HL-60/S4 (cell line): Measurements from ENCODE around the gene PSMB7.
"Not testable (repeated sequence)": the region's sequence is repeated elsewhere in the genome, so short reads cannot be mapped to it uniquely, and the experiment has no call there.

Experiments used
- in situ Hi-C: fragments of 300-500 bp; cut with MboI; formaldehyde crosslinking; loops from 2 replicates; pipeline ENCODE4 v1.14.3; 2022; ENCODE audit warnings: low sequenced_read_pairs

Gene PSMB7

DNA sequence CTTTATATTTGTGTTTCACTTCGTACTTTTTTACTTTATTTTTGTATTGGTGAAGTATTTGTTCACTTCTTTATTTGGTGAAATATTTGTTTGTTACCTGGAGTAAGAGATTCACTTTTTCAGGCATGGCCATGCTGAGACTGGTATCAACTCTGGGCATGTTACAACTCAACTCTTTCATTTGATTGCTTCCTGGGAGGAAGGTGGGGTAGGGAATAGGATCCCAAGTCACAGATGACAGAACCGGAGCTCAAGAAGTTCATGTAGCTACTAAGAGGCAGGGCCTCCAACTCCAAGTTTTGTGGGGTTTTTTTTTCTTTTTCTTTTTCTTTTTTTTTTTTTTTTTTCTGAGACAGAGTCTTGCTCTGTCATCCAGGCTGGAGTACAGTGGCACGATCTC, 28.9 kb upstream of the PSMB7 start:
- in situ Hi-C loops: no loop called here

DNA sequence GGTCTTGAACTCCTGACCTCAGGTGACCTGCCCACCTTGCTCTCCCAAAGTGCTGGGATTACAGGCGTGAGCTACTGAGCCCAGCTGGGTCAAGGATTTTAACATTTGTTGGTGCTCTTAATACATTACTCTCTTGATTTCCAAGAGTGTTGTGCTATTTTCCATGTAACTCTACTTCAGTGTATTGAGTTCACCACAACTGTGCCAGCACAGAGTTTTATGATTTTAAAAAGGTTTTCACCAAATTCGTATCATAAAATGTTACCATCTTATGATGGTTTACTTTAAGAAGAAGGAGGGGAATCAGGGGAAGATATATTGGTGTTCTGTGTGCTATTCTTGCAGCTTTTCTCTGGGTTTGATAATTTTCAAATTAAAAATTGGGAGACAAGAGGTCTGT, 28.4 kb upstream of the PSMB7 start:
- in situ Hi-C loops: no loop called here

DNA sequence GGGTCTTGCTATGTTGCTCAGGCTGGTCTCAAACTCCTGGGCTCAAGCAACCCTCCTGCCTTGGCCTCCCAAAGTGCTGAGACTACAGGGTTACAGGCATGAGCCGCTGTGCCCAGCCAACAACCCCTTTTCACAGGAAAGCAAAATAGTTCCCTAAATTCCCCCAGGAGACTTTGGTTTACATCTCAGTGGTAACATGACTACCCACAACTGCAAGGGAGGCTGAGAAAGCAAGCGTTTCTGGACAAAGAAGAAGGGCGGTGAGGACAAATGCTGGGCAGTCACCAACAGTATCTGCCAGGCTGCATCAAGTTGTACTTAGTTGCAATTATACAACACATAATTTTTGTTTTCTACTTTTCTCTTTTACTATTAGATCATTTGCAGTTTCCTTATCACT, 27.6 kb upstream of the PSMB7 start:
- in situ Hi-C loops: no loop called here

DNA sequence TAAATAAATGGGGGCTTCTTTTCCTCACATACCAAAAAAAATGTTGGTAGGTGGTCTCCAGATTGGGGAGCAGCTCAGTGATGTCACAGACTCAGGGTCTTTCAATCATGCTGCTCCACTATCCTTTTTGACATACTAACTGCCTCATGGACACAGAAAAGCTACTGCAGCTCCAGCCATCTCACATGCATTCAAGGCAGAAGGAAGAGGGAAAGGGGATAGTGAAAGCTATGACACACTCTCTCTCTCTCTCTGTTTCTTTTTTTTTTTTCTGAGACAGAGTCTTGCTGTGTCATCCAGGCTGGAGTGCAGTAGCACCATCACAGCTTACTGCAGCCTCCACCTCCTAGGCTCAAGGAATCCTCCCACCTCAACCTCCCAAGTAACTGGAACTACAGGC, 27.1 kb upstream of the PSMB7 start:
- in situ Hi-C loops: no loop called here

DNA sequence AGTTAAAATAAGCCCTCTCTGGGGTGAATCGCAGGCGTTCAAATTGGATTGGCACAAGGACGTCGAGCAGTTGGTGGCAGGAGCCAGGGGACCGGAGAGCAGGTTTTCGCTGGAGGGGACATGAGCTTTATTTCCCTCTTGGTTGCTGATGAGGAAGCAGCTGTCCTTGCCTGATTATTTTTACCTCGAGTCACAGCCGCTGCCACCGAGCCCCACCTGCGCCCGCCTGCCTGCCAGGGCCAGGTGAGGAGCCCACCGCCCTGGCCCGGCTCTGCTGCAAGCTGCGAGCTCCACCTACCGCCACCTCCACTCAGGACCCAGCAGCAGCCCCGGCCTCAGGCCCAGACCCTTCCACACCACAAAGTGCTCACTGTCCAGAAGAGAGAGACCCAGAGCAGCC, 26.0 kb upstream of the PSMB7 start:
- in situ Hi-C loops: no loop called here

DNA sequence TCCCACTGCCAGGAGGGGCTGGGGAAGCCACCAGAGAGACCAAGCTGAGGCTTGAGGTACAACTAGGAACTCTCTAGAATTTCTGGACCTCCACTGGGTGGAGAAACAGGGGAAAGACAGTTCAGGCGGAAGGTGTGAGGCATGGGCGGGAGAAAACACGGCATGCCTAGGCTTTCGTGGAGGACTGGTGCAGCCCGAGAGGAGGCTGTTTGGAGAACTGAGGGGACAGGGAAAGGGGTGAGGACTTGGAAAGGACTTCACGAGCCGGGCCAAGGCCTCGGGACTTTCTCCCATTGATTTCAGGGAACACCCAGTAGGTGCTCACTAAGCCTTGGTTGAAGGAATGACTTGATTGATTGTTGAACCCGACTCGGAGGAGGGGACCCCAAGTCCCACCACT, 25.5 kb upstream of the PSMB7 start:
- in situ Hi-C loops: no loop called here

DNA sequence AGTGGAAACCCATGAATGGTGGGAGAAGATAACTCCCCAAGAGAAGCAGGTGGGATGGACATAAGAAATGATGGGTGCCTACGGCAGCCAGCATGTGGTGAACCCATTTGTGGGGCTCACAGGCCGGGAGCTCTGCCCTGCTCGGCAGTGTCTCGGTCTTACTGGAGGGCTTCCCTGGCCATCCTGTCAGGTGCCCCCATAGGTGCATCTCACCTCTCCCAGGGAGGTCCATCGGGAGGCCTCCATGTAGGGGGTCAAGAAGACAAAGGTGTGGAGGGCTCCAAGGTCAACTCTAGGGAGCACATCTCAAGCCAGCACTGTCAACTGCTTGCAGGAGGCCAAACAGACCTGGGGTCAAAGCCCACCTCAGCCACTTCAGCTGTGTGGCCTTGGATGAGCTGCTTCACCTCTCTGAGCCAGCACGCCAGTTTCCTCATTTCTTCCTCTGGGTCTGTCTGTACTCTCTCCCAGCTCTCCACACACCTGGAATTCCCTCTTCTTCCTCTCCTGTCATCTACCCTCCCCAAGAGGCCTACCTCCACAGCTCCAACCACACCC, 24.5 kb upstream of the PSMB7 start:
- in situ Hi-C loops: no loop called here

DNA sequence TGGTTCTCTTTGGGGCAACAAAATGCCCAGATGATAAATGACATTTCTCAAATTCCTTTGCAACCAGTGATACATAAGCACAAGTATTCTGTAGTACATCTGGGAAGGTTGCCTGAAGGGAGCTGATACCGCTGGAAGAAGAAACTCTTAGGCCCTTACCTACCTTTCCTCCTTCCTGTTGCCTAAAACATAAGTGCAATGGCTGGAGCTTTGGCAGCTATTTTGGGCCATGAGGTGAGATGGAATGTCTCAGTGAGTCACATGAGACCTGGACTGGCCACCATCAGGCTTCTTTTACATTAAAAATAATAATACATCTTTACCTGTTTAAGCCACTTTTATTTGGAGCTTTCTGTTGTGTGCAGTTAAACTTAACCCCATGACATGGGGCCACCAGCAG, 23.8 kb upstream of the PSMB7 start:
- in situ Hi-C loops: no loop called here

DNA sequence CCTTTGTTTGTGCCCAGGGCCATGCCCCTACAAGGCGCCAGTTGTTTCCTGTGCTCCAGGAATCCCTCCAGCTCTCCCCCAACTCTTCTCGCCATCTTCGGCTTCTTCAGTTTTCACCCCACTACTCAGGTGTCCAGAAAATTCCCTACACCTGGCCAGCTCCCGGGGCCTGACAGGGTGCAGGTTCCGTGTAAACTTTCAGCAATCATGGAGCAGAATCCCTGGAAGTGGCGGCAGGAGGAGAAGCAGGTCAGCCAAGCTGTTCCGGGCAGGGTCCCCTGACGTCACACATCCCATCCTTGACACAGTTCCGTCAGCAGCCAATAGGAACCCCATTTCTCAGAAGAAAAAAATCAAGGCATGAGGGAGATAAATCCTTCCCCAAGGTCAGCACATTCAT, 22.8 kb upstream of the PSMB7 start:
- in situ Hi-C loops: no loop called here

DNA sequence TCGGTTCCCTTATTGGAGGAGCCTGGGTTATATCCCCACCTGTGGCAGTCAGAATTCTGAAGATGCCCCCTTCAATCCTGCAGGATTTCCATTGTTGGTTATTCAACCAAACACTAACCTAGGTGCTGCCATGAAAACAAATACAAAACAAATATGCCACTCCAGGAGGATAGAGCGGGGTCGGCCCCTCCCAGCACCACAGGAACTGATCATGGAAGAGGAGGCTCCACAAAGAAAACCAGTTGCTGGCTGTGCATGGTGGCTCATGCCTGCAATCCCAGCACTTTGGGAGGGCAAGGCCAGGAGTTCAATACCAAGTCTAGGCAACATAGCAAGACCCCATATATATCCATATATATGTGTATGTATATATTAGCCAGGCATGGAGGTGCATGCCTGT, 21.8 kb upstream of the PSMB7 start:
- in situ Hi-C loops: no loop called here

DNA sequence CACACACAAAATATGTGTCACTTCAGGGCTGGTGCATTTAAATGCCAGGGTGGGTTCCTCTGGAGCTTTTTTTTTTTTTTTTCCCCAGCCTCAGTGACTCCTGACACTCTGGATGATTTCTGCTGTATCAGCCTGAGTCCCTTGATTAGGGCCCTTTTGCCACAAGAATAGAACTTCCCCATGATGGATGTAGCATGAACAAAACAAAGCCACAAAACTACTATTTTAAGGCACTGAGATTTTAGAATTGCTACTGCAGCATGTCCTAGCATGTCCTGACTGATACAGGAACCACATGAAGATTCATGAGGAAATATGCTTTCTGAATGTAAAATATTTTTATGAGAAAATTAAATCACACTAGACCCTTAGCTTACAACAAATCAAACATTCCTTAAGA, 21.1 kb upstream of the PSMB7 start:
- in situ Hi-C loops: no loop called here

DNA sequence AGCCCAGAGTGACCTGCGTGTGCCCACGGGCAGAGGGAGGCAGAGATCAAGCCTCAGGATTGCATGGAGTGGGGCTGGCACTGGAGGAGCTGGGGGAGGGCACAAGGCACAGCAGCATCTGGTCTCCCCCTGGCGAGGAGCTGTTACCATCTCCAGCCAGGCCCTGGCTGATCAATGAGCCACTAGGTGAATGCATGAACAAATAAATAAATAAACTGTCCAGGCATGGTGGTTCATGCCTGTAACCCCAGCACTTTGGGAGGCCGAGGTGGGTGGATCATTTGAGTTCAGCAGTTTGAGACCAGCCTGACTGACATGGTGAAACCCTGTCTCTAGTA, 14.3 kb upstream of the PSMB7 start:
- in situ Hi-C loops: no loop called here

DNA sequence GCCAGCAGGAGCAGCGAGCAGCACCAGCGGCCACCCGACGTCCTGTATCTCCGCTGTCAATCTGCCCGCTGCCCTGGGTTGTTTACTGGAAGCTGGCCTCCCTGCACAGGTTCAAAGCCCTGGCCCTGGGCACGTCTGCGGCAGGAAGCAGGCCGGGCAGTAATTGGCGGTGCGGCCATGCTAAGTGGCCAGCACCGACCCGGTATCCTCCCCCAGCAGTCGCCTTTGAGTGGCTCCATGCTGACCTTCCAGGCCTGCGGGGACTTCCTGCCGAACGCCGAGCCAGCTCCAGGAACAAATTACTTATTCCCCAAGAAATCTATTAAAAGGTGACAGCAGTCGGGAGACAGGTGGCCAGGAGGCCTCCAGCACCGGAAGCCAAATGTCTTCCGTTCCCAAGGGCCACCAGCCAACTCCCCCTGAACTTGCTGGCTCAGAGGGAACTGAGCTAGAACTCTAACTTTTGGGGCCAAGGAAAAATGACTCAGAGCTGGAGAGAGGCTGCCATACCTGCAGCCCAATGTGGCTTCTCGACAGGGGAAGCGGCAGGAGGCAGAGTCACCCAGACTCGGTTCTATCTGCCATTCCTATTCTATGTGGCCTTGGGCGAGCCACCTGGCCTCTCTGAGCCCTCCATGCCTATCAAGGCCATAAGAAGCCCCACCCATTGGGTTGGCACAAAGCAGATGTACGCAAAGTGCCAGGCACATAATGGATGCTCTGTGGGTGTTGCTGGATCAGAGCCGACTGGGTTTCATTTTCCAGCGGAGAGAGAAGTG, 13.7 kb upstream of the PSMB7 start:
- in situ Hi-C loops: no loop called here

DNA sequence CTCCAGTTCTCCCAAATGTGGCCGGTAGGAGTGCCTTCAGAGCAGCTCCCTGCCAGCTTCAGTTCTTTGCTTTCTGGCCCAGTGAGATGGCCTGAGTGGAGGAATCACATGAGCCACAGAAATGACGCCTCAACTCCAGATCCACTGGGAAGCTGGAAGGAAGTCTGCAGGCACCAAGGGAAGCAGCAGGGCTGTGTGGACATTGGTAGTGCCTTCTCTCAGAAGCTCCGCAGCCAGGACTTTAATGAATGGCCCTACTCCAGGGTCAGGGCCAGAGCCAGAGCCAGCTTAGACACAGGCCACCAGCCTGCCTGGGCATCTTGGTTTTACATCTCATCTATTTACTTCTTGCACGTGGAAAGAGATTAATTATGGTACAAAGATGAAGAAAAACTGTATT, 12.0 kb upstream of the PSMB7 start:
- in situ Hi-C loops: no loop called here

DNA sequence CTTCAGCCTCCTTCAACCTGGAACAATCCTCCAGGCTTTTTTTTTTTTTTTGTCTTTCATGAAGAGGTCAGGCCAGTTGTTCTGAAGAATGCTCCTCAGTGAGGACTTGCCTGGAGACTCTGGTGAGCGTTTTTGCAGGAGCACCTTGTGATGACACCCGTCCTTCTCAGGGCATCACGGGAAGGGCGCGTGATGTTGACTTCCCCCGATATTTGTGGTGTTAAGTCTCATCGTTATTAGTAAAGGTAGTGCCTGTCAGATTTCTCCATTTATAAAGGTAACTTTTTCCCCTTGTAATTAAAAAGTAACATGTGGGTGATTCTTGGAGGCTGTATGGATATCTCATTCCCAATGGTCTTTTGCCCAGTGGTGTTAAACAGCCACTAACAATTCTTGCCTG, 11.1 kb upstream of the PSMB7 start:
- in situ Hi-C loops: no loop called here

DNA sequence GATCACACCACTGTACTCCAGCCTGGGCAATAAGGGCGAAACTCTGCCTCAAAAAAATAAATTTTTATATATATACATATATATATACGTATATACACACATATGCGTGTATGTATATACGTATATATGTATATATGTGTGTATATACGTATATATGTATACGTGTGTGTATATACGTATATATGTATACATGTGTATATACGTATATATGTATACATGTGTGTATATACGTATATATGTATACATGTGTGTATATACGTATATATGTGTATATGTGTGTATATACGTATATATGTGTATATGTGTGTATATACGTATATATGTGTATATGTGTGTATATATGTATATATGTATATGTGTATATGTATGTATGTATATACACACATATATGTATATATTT, 10.5 kb upstream of the PSMB7 start:
- in situ Hi-C loops: not testable (repeated sequence)

DNA sequence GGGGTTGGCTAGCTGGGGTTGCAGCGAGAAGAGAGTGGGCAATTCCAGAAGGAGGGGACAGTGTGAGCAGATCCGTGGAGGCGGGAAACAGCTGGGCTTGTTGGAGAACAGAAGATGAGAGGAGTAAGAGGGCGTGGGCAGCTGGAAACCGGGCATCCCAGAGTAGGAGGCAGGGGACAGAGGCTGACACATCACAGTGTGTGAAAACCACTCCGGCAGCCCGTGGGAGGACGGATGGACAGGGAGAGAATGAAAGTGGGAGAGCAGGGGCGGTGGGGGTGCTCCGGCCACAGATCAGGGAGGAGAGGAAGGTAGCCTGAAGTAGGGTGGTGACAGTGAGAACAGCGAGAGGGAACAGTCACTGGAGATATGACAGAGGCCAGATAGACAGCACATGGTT, 8.3 kb upstream of the PSMB7 start:
- in situ Hi-C loops: no loop called here

DNA sequence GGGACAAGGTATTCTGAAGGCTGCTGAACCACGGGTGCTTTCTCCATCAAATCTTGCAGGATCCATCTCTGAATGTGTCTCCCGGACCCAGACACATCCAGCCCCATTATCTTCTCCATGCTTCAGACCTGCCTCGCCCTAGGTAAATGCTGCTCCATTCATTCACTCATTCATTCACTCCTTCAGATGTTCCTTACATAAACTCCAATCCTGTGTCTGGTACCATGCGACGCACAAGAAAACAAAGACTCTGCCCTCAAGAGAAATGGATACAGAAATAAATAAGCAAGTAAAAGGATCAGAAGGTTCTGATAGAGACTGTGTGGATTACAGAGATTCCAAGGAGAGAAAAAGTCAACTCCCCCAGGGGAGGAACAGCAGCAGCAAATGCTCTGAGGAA, 7.9 kb upstream of the PSMB7 start:
- in situ Hi-C loops: no loop called here

DNA sequence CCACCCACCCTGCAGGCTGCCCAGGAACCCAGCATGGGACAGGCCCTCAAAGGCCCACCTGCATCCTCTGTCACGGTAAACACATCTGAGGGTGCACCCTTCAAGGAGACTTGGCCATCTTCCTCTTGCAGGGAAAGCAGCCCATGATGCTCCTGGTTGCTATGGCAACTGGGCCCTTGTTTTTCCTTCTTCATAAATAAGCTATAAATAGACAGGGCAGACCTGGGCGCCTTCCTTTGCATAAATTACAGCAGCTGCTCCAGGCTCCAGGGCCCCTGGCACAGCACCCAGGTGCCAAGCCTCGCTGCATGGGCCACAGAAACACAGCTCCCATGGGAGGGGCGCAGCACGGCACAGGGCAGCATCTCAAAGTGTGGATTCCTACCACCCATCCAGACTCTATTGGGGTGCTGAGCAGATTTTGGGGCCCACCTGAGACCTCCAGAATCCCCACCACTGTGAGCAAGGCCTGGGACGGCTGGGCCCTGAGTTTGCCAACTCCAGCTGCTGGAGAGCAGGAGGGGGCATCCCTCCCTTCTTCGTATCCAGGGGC, 5.8 kb upstream of the PSMB7 start:
- in situ Hi-C loops: no loop called here

DNA sequence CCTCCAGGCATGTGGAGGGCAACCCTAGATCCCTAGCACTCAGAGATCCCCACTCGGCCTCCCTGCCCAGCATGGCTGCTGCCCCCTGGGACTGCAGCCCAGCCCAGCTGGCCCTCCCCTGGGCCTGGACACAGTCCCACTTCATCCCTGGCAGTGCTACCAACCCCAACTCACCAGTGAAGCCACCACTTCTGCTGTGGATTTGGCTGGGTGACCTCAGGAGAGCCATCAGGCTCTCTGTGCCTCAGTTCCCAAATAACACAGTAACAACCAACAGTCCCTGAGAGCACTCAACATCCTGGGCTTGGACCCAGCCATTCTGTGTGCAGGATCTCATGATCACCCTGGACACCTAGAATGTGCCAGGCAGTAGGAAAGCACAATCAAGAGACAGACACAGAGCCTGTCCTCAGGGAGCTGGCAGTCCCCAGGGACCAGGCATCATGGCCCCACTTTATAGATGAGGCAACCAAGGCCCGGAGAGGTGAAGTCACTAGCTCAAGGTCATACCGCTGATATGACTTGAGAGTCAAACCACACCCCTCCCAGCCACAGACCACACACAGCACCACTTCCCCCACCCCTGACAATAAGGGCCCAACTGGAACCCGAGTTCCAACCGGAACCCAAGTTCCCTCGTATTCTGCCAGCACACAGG, 4.7 kb upstream of the PSMB7 start:
- in situ Hi-C loops: no loop called here

DNA sequence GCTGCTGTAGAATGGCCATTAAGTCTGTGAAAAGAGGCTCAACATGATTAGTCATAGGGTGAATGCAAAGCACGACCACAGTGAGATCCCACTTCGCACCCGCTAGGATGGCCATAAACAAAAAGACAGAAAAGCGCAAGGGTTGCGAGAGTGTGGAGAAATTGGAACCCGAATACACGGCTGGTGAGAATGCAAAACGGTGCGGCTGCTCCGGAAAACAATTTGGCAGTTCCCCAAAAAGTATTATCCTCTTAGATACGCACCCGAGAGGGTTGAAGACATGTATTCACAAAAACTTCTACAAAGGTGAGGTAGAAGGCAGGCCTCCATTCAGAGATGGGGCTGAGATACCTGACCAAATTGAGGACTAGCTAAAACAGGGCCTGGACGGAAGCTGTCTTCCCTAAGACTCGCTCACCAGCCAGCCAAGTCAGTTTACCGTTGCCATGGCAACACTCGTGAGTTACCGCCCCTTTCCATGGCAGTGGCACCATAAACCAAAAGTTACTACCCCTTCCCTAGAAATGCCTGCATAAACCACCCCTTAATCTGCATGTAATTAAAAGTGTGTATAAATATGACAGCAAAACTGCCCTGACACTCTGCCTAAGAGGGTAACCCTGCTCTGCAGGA, 726 bp upstream of the PSMB7 start:
- in situ Hi-C loops: no loop called here

DNA sequence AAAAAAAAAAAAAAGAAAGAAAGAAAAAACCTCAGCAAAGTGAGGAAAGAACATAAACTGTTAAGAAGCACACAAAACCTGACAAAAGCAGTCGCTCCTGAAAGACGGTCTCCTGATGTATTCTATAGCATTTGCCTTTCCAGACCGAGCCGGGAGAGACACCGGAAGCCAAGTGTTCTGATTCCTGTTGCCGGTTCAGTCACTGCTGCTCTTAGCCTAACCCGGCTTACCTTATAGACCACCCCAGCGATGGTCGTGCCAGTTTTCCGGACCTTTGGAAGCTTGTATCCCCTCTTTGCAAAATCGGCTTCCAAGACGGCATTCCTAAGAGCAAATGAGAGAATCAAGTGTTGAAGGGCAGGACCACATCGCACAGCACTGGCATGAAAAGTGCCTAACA, 630 bp downstream of the PSMB7 start:
- in situ Hi-C loops: no loop called here
